ENCODE data around the gene CARD14.

CARD14 gene

DNA sequence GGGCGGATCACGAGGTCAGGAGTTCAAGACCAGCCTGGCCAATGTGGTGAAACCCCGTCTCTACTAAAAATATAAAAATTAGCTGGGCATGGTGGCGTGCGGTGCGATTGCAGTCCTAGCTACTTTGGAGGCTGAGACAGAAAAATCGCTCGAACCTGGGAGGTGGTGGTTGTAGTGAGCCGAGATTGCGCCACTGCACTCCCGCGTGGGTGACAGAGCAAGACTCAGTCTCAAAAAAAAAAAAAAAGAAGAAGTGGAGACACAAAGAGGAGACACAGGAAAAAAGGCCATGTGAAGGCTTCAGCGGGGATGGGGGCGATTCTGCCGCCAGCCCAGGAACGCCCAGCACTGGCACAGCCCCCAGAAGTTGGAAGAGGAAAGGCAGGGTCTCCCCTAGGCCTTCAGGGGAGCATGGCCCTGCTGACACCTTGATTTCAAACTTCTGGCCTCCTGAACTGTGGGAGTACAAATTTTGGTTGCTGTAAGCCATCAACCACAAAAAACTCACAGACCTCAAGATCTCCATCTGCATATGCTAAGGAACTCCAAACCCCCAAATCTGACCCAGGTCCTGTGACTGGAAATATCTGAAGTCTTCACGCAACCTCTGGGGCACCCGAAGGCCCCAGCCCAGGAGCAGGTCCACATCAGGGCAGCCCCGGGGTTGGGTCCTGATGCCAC lies 43.3 kb downstream of the CARD14 start:
- peak; percentile 30 for DNase-seq

DNA sequence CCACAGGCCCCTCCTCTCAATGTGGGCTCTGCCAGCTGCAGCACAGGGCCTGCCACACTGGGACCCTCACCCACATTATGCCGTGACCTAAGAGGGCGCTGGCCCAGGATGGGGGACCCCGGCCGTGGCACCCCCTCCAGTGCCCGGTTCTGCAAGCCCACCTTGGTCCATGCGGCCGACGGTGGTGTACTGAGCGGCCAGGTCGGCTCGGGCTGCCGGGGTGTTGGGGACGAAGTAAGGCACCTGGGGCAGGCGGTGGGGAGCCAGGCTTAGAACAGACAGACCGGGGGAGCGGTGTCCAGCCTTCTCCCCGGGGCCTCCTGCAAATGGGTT lies 43.8 kb downstream of the CARD14 start:
- no peak for DNase-seq

DNA sequence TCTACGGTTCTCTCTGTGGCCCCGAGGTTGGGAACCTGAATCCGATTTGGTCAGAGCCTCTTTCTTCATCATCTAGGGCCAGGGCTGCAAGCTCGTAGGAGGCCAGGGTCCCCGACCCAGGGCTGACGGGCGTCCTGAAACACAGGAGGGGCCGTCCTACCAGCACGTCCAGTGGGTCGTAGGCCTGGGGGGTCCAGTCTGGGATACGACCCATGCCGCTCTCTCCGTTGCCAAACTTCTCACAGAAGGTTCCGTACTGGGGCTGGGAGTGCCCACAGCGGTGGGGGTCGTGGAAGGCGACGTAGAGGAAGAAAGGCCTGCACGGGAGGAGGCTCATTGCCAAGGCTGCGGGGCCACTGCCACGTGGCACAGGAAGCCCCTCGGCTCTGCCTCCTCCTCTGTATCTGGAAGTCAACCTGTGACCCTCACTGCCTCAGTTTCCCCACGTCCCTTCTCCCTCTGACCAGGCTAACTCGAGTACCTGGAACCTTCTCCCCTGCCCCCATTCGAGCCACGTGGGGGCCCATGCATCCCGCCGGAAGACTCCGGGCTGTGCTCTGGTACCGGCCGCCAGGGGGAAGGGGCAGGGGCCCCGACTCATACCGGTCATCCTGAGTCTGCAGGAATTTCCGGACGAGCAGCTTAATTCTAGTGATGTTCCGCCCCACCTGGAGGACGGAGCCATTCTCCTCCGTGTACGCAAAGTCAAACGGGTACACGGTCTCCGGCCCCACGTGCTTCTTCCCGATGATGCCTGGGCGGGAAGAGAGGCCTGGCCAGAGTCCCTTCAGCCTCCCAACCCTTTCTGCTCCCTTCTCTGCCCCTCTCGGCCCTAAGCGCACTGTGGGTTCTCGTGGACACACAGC lies 44.4 kb downstream of the CARD14 start:
- no peak for DNase-seq

DNA sequence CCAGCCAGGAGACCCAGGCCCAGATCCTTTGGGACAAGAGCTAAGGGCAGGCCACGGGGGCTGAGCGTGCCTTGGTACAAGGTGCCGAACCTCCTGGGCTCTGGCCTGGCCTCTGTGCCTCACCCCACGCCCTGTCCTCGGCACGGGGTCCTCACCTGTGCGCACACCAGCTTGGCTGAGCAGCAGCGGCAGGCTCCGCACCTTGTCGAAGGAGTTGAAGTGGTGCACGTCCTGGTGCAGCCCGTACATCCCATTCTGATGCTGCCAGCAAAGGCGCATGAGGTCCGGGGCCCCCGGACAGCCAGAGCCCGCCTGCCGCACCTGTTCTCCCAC lies 45.0 kb downstream of the CARD14 start:
- no peak for DNase-seq

DNA sequence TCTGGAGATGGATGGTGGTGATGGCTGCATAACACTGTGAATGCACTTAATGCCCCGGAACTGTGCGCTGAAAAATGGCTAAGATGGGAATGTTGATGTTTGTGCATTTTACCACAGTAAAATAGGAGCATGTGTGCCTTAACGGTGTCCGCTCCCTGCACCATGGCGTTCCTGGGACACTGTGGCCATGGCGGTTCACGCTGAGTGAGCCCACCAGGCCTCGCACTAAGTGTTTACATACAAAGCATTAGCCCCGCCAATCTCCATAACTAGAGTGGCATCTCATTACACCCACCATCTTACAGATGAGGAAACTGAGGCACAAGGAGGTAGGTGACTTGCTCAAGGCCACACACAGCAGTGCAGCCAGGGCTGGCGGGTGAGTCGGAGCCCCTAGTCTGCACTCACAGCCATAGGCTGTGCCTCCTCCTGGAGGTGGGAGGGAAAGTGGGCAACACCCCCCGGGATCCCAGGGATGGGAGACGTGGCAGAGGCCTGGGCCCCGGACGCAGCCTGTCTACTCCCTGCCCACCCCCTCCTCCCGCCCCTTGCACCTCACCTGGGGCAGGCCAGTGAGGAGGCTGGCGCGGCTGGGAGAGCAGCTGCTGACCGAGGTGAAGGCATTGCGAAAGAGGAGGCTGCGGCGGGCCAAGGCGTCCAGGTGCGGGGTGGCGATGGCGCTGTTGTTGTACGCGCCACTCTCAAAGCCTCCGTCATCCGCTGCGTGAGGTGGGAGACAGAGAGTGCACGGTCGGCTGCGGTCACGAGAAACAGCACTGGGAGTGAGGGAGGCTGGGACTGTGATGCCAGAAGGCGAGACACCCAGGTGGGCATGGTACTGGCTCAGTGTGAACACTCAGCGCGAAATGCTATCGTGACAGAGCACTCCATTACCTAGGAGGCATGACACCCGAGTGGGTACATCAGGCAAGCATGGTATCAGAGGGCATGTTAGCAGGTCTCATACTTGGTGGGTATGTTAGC lies 46.9 kb downstream of the CARD14 start:
- no peak for DNase-seq

DNA sequence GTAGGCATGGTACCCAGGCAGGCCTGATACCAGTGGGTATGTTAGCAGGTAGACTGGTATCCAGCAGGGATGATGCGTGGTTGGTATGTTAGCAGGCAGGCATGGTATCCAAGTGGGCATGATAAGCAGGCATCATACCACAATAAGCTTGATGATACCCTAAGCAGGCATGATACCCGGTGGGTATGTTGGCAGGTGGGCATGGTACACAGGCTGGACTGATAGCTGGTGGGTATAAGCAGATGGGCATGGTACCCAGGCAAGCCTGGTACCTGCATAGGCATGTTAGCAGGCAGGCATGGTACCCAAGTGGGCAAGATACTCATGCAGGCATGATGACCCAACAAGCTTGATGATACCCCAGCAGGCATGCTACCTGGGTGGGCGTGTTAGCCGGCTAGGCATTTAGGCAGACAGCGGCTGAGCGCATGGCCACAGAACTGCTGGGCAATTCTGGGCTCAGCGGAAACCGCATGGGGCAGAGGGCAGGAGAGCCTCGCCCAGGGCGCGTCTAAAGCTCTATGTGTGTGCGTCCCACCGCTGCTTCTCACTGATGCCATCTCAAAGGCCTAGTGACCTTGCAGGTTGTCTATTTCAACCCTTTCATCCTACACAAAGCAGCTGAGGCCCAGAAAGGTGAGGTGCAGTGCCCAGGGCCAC lies 48.0 kb downstream of the CARD14 start:
- DNase-seq: no peak

DNA sequence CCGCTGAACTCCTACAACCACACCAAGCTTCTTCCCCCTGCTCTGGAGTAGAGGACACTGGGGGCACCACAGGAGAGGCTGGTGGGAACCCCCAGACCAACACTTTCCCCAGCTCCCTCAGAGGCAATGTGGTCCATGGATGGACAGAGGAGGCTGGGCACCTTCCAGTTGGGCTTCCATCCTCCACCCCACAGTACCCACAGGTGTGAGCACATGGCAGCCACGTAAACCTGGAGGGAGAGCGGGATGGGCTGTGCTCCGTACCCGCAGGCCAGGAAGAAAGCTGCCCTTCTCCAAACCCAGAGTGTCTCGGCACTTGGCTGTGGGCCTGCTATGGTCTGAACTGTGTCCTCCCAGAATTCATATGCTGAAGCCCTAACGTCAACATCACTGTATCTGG lies 48.6 kb downstream of the CARD14 start:
- no peak for DNase-seq

DNA sequence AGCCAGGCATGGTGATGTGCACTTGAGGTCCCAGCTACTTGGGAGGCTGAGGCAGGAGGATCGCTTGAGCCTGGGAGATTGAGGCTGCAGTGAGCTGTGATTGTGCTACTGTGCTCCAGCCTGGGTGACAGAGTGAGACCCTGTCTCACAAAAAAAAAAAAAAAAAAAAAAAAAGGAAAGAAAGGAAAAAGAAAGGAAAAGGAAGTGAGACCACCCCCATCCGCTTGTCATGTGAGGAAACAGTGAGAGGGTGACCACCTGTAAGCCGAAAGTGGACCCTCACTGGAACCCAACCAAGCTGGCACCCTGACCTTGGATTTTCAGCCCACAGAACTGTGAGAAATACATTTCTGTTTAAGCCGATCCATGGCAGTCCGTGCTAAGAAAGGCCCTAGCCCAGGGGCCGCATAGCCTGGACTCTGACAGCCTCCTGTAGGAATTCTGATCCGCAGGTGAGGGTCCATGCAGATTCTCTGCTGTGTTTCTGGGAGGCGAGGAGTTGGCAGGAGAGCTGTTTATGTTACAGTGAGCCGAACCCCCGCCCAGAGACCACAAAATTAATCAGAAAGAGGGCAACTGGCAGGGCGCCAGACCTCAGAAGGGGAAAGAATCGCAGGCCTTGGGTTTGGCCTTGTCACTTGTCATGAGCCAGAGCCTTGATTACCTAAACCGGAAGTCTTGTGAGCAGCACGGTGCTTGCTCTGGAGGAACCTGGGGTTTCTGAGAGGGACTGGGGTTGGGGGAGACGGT lies 49.4 kb downstream of the CARD14 start:
- DNase-seq: peak; percentile 88

DNA sequence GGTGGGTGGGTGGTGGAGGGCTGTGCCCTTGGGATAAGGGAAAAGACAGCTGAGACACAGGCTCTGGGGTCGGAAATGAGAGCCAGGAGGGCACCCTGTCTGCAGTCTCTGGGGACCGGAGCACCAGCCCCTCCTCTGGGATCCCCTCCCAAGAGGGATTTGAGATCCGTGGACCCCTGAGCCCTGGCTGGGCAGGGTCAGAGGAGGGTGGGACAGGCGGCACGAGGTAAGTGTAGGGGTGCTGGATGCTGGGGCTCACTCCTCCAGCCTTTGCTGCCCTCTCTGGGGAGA lies 49.9 kb downstream of the CARD14 start:
- no peak for DNase-seq

DNA sequence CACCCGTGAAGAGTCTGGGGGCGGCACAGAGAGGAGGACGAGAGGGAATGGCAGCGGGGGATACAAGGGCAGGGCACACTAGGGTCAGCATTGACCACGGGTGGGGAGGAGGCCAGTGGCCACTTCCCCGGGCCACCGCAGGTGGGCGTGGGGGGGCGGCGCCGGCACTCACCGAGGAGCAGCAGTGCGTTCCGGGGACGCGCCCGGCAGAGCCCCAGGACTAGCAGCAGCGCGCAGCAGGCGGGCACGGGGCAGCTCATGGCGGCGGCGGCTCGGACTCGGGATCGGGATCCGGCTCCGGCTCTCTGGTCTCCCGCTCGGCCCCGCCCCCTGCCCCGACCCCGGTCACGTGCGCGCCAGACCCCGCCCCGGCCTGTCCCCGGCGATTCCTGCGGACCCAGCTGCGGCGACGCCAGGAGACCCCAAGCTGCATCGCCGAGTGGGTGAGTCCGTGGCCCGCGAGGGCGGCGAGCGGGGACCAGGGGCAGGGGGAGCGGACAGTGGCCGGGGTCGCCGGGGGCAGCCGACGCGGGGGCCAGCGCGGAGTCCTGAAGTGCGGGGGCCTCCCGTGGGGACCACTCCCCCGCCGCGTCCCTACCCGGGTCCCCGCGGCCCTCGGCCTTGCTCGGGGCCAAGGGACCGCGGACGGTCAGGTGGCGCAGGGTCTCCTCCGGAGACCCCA lies 50.4 kb downstream of the CARD14 start, which contains the start of the genes SGSH and SLC26A11:
Gene SGSH, minus strand, starts transcription at position 280 of the 682 bp plus-strand sequence. Its CDS starts 20 bp downstream, at position 260.
Gene SLC26A11, plus strand, starts transcription at position 374 of the 682 bp plus-strand sequence. CDS start 1,134 bp downstream, outside the sequence.
- no peak for DNase-seq

DNA sequence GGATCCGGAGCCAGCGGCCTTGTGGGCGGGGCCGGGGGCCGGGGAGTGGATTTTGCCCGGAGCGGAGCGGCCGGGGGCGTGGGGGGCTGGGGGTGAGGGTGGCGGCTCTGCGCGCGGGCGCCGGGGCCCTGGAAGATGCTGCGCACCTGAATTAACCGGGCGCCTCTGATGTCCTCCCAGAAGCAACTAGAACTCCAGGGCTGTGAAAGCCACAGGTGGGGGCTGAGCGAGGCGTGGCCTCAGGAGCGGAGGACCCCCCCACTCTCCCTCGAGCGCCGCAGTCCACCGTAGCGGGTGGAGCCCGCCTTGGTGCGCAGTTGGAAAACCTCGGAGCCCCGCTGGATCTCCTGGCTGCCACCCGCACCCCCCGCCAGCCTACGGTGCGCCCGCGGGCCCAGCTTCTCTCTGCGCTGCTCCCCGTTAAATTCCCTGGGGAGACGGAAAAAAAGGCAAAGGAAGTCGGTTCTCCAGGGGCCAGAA lies 50.9 kb downstream of the CARD14 start:
- DNase-seq: no peak

DNA sequence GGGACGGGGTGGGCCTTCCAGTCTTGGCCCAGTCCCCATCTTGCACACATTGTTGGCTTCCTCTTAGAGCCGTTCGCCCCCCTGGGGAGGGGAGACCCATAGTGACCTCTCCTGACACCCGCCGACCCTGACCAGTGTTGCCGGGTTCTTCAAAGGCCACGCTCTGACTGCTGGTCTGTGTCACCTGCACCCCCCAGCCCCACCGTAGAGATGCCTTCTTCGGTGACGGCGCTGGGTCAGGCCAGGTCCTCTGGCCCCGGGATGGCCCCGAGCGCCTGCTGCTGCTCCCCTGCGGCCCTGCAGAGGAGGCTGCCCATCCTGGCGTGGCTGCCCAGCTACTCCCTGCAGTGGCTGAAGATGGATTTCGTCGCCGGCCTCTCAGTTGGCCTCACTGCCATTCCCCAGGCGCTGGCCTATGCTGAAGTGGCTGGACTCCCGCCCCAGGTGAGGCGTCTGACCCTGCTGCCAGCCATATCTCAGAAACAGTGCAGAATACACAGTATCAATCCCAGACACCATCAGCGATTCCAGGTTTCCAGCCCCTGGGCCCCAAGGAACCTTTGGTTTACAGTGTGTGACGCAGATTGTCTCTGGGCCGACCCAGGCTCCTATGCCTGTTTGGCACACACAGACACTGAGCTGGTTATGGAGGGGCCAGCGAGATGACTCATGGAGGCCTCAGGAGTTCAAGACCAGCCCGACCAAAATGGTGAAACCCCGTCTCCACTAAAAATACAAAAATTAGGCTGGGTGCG lies 51.7 kb downstream of the CARD14 start:
- DNase-seq: no peak

DNA sequence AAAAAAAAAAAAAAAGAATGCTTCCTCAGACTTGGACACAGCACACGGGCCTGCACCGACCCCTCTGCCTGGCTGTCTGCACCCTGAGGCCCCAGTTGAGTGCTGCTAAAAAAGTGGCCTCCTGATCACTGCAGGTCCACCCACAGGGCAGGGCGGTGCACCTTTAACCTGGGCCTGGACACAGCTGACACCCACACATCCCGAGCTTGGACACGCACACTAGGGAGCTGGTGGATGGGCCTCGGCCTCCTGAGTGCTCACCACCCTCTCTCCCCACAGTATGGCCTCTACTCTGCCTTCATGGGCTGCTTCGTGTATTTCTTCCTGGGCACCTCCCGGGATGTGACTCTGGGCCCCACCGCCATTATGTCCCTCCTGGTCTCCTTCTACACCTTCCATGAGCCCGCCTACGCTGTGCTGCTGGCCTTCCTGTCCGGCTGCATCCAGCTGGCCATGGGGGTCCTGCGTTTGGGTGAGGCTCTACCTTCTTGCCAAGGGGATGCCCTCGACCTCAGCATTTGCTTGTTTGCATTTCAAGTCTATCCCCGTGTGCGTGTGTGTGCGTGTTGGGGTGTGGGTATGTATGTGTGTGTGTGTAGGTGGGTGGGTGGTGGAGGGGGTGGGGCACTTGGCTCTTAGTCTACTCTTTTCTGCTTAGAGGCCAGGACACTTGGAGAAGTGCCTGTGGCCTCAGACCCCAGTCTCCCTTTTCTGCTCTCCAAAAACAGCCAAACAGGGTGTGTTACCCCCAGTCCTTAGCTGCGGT lies 52.7 kb downstream of the CARD14 start:
- DNase-seq: no peak

DNA sequence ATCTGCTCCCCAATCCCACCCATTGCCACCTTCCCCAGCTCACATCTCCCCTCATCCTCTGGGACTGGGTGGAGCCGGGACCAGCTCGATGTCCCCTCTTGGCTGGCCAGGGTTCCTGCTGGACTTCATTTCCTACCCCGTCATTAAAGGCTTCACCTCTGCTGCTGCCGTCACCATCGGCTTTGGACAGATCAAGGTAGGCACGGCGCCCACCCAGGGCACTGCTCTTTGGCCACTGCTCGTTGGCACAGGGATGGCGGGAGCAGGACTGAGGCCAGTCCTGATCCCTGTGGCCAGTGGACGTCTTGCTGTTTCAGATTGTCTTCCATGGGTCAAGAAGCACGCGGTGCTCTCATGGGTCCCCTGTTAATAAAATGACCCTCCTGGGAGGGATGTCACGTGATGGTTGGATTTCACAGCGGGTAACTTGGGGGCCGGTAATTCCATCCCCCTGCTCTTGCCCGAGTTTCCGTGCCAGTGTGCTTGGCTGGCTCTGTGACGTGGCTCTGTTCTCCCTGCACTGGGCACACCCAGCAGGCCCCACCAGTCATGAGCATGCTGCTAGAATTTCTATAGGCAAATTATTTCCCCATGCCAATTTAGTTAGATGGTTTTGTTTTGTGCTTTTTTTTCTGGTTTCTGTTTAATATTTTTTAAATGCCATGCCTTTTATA lies 53.4 kb downstream of the CARD14 start:
- no peak for DNase-seq

DNA sequence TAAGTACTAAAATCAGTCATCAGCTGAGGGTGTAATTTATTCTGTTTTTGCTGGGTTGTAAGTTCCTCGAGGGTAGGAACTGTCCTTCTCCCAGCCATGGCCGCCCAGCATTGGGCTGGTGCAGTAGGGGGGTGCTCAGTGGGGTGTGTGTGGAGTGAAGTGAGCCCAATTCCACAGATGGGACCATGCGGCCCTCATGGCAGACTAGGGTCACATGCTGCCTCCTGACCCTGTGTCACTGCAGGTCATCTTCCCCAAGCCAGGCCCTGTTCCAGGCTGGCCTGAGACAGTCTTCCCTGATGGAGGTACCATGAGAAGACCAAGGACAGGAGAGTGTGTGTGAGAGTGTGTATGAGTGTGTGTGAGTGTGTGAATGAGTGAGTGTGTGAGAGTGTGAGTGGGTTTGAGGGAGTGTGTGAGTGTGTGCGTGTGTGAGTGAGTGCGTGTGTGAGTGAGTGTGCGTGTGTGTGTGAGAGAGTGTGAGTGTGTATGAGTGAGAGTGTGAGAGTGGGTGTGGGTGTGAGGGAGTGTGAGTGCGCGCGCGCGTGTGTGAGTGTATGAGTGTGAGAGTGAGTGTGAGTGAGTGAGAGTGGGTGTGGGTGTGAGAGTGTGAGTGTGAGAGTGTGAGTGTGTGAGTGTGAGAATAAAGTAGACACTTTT lies 54.1 kb downstream of the CARD14 start:
- no peak for DNase-seq

DNA sequence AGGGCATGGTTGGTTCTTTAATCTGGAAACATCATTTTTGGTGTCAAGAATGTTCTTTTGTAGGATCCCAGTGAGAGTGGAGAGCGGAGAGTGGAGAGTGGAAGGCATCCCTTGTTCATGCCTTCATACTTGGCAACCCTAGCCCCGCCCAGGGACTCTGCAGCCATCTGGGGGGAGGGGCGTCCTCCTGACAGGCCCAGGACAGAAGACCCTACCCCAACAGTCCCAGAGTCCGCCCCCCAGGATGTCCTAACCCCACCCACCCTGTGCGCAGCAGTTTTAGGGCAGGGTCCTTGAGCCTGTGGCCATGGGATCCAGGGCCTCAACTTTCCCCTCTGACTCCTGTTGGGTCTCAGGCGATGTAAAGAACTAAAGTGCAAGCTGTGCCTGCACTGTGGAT lies 54.9 kb downstream of the CARD14 start:
- no peak for DNase-seq

DNA sequence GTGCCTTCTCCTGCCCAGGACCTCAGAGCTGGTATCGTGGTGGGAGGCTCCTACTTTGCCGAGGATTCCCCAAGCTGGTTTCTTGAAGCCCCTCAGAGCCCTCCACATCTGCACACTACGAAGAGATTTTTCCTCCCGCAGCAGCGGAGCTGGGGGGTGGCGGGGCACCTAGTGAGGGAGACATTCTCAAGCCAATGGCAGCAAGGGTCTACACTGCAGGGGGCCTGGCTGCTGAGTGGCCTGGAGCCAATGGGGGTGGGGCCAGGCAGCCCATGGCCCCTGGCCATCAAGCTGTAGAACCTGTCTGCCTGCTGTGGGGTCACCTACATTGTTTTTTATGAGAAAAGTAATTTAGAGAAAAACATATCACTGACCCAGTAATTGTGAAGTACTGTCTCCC lies 55.4 kb downstream of the CARD14 start:
- no peak for DNase-seq

DNA sequence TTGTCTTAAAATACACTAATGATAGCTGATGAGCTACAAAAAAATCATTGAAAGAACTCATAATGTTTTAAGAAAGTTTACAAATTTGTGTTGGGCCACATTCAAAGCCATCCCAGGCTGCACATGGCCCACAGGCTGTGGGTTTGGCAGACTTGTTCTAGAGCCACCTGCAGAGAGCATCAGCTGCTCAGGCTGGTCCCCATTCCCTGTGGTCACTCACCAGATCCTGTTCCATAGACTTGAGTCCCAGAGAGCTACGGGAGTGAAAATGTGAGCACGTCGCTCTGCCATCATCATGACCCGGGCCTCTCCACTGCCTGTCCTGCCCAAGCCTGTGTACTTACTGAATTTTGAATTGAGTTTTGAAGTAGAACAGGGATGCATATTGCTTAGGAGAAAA lies 57.3 kb downstream of the CARD14 start:
- DNase-seq: no peak

DNA sequence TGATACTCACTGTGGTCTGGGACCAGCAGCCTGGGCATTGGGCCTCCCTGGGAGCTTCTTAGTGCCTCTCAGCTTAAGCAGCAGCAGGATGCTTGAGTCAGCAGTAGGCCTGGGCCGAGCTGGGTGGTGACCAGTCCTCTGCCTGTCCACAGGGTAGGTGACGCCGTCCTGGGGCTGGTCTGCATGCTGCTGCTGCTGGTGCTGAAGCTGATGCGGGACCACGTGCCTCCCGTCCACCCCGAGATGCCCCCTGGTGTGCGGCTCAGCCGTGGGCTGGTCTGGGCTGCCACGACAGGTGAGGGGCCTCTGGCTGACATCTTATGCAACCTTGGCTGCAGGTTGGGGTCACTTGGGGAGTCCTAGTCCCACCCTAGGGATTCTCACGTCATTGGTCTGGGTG lies 57.8 kb downstream of the CARD14 start:
- no peak for DNase-seq
